ENCODE measurements around the gene MFSD6. TPM values are rescaled to one million over a fixed set of nuclear protein-coding genes. Genes with fewer than 3 reads are reported as not detected.
"Not testable (repeated sequence)": the region's sequence is repeated elsewhere in the genome, so short reads cannot be mapped to it uniquely, and the experiment has no call there.

The MFSD6 gene
- polyA plus RNA-seq, 1 of the 3 experiments (the other 2 are of a cell fraction): 15.1 TPM

- peak overlapping the region; percentile 48 for H2AFZ ChIP-seq (ENCODE audit: low read depth)
- peaks cover 34 to 46% of the 10 kb centered on the region in 2 experiments for H3K4me1 ChIP-seq (ENCODE audit: control insufficient read depth in 1 of 2, insufficient read depth in 2 of 2, low read depth in 1 of 2, low read length in 1 of 2)
- H3K4me3 ChIP-seq (ENCODE audit: low read depth in 2 of 2, low read length in 1 of 2): no peak overlapping the region
- H3K79me2 ChIP-seq (ENCODE audit: insufficient read depth): no peaks in the 10 kb centered on the region
- ChIA-PET CTCF (interaction anchor here (0.6 to 1.6 kb wide), 3 partner anchors 10 to 13 kb away, joined by 3 to 7 read pairs (median 4); no protein-coding TSS in a partner anchor), POLR2A (interaction anchor here (1.1 kb wide), 1 partner anchor 23 kb away, joined by 3 read pairs; no protein-coding TSS in a partner anchor)
- H3K27me3 ChIP-seq (ENCODE audit: insufficient read depth): no peaks in the 10 kb centered on the region
- no peak for DNase-seq
- no peak overlapping the region for H3K9ac ChIP-seq
- TF ChIP-seq RCOR1 (IDR thresholded peaks at IDR 0.05; ENCODE audit: low read length) (peak; percentile 32; the same call in 1 of the 2 replicates), FOSL2 (IDR thresholded peaks at IDR 0.05; ENCODE audit: borderline replicate concordance, low read depth) (no peak), CHD2 (IDR thresholded peaks at IDR 0.05; ENCODE audit: low read length, partially characterized antibody) (peak; percentile 26), FOXM1 (IDR thresholded peaks at IDR 0.05; ENCODE audit: low read depth) (no peak), MXI1 (IDR thresholded peaks at IDR 0.05; ENCODE audit: low read depth, low read length) (peak; percentile 26; the same call in 1 of the 2 replicates), RAD21 (IDR thresholded peaks at IDR 0.05; ENCODE audit: low read length) (peak; percentile 15; the same call in 1 of the 2 replicates), EP300 (IDR thresholded peaks at IDR 0.05; ENCODE audit: borderline replicate concordance in 1 of 2, low read depth in 1 of 2, low read length in 1 of 2) (peak in 1 of 2 experiments; percentile 40; a peak in 1 of 4 replicates)
- peak overlapping the region; percentile 88 to 93 for H3K27ac ChIP-seq (ENCODE audit: low read depth in 2 of 2, low read length in 1 of 2)
- peaks cover 22% of the 10 kb centered on the region for H3F3A ChIP-seq (replicated peaks; ENCODE audit: insufficient read depth)
- no peaks in the 10 kb centered on the region for H3K9me2 ChIP-seq
- H4K20me1 ChIP-seq (ENCODE audit: insufficient read depth): no peaks in the 10 kb centered on the region
- WGBS (ENCODE audit: low lambda C conversion rate): 50% methylated on average over 5 of the region's 5 CpGs
- H3K36me3 ChIP-seq (replicated peaks in 1 of 2; ENCODE audit: control insufficient read depth in 1 of 2, insufficient read depth in 2 of 2, low read length in 1 of 2): no peaks in the 10 kb centered on the region
- no peaks in the 10 kb centered on the region for H3K9me3 ChIP-seq
- peak overlapping the region; percentile 4; the same call in 1 of the 2 replicates for H3K4me2 ChIP-seq
These were observed 59.5 kb downstream of the MFSD6 start for GRCh38 chr2:190467575-190468083.

- H4K20me1 ChIP-seq (ENCODE audit: insufficient read depth); H3K79me2 ChIP-seq (ENCODE audit: insufficient read depth); DNase-seq; H3K9me3 ChIP-seq; H3K9me2 ChIP-seq; H3K27me3 ChIP-seq (ENCODE audit: insufficient read depth); H3K4me3 ChIP-seq (ENCODE audit: low read depth in 2 of 2, low read length in 1 of 2); H2AFZ ChIP-seq (ENCODE audit: low read depth); H3K36me3 ChIP-seq (replicated peaks in 1 of 2; ENCODE audit: control insufficient read depth in 1 of 2, insufficient read depth in 2 of 2, low read length in 1 of 2): not testable (repeated sequence)
- Histone ChIP-seq H3F3A (replicated peaks; ENCODE audit: insufficient read depth) (peaks cover 22% of the 10 kb centered on the region), H3K27ac (ENCODE audit: low read depth in 2 of 2, low read length in 1 of 2) (peak overlapping the region; percentile 88 to 93), H3K9ac (peak overlapping the region; percentile 4; the same call in 1 of the 2 replicates), H3K4me1 (ENCODE audit: control insufficient read depth in 1 of 2, insufficient read depth in 2 of 2, low read depth in 1 of 2, low read length in 1 of 2) (peaks cover 34 to 46% of the 10 kb centered on the region in 2 experiments), H3K4me2 (peak overlapping the region; percentile 4; the same call in 1 of the 2 replicates)
- ChIA-PET POLR2A (interaction anchor here (1.1 kb wide), 1 partner anchor 23 kb away, joined by 3 read pairs; no protein-coding TSS in a partner anchor), CTCF (interaction anchor here (0.6 to 1.6 kb wide), 2 partner anchors 9 to 12 kb away, joined by 4 to 7 read pairs; no protein-coding TSS in a partner anchor)
- WGBS (ENCODE audit: low lambda C conversion rate): 85% methylated on average over 1 of the region's 1 CpG
These were observed 60.2 kb downstream of the MFSD6 start for GRCh38 chr2:190468354-190468753.

GRCh38 chr2:190468814-190469569 is 60.8 kb downstream of the MFSD6 start:
- no peak overlapping the region for H3K4me3 ChIP-seq (ENCODE audit: low read depth in 2 of 2, low read length in 1 of 2)
- H3K27ac ChIP-seq (ENCODE audit: low read depth in 2 of 2, low read length in 1 of 2): peak overlapping the region; percentile 93 to 98
- H3K4me1 ChIP-seq (ENCODE audit: control insufficient read depth in 1 of 2, insufficient read depth in 2 of 2, low read depth in 1 of 2, low read length in 1 of 2): peaks cover 34 to 46% of the 10 kb centered on the region in 2 experiments
- H3K36me3 ChIP-seq (replicated peaks in 1 of 2; ENCODE audit: control insufficient read depth in 1 of 2, insufficient read depth in 2 of 2, low read length in 1 of 2): no peaks in the 10 kb centered on the region
- H3K9ac ChIP-seq: peak overlapping the region; percentile 64
- 6% methylated on average over 4 of the region's 4 CpGs for WGBS (ENCODE audit: low lambda C conversion rate)
- peak overlapping the region; percentile 24; the same call in 1 of the 2 replicates for H3K4me2 ChIP-seq
- ChIA-PET CTCF (interaction anchor here (1.6 kb wide), 1 partner anchor 59 kb away, joined by 4 read pairs; no protein-coding TSS in a partner anchor), POLR2A (no interaction called here)
- no peaks in the 10 kb centered on the region for H3K9me2 ChIP-seq
- no peaks in the 10 kb centered on the region for H3K79me2 ChIP-seq (ENCODE audit: insufficient read depth)
- H3K27me3 ChIP-seq (ENCODE audit: insufficient read depth): no peaks in the 10 kb centered on the region
- peak; percentile 67 for DNase-seq
- peaks cover 22% of the 10 kb centered on the region for H3F3A ChIP-seq (replicated peaks; ENCODE audit: insufficient read depth)
- no peaks in the 10 kb centered on the region for H4K20me1 ChIP-seq (ENCODE audit: insufficient read depth)
- no peak overlapping the region for H2AFZ ChIP-seq (ENCODE audit: low read depth)
- no peaks in the 10 kb centered on the region for H3K9me3 ChIP-seq
- peak; percentile 99 for TF ChIP-seq NFIC (IDR thresholded peaks at IDR 0.05; ENCODE audit: borderline replicate concordance)
- TF ChIP-seq TEAD4 (IDR thresholded peaks at IDR 0.05; ENCODE audit: borderline replicate concordance, insufficient read depth): peak; percentile 80; the same call in 1 of the 2 replicates
- TF ChIP-seq USF2 (IDR thresholded peaks at IDR 0.05; ENCODE audit: borderline replicate concordance, low read depth, low read length): no peak
- TF ChIP-seq ELF1 (IDR thresholded peaks at IDR 0.05): no peak
- no peak for TF ChIP-seq EZH2phosphoT487 (IDR thresholded peaks at IDR 0.05; ENCODE audit: borderline replicate concordance, low read depth)
- TF ChIP-seq FOXJ3 (CRISPR knock-in tag; IDR thresholded peaks at IDR 0.05): 0 out of 2 replicates have a peak, but pooled peaks have one; percentile 65
- TF ChIP-seq GABPA (IDR thresholded peaks at IDR 0.05; ENCODE audit: low read depth): no peak
- TF ChIP-seq SIN3A (IDR thresholded peaks at IDR 0.05; ENCODE audit: borderline replicate concordance, low read depth, low read length): no peak
- peak; percentile 34; the same call in 1 of the 2 replicates for TF ChIP-seq TAF1 (IDR thresholded peaks at IDR 0.05; ENCODE audit: borderline replicate concordance, low read depth, low read length)
- peak; percentile 91 for TF ChIP-seq CHD2 (IDR thresholded peaks at IDR 0.05; ENCODE audit: low read length, partially characterized antibody)
- TF ChIP-seq EP300 (IDR thresholded peaks at IDR 0.05; ENCODE audit: borderline replicate concordance in 1 of 2, low read depth in 1 of 2, low read length in 1 of 2): peak; percentile 83 to 93
- peak; percentile 74; the same call in 1 of the 2 replicates for TF ChIP-seq PBX3 (IDR thresholded peaks at IDR 0.05)
